LoVo (cell line): ENCODE results near the gene SH3D21.

Experiments used
- DNase-seq: peaks from one replicate; pipeline ENCODE4 v3.0.0-alpha.2; 2016; ENCODE audit warnings: low spot score

SH3D21 gene

DNA sequence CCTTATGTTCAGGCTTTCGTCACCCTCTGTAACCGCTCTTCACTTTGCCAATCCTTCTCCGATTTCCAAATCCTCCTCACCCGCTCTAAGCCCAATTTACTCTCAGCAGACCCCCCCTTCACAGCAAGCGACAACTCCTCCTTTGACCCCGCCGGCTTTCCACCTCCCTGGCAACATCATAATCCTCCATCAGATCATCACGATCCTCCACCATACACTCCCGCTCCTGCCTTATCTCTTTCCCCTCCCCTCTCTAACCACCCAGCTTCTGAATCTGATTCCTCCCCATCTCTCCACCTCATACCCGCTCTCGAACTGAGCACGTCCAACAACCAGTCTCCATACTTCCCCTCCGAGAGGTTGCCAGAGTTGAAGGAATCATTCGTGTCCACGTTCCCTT lies 24.8 kb downstream of the SH3D21 start:
- no peak for DNase-seq

DNA sequence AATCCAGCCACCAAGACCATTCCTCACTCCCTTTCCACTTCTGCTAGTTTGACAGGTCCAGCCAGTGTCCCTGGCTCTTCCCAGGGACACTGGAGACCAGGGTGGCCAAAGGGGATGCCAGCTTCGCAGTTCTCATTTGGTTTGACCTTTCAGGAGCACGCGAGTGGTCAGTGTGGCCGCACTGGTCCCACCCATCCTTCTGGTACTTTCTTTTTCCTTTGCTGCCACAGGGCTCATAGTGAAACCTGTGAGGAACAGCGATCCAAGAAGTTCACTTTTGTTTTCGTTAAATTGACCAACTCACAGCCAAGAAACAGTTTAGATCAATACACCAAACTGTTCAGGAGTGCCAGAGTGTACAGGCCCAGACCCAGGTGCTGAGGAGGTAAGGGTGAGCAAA lies 31.7 kb downstream of the SH3D21 start:
- no peak for DNase-seq

DNA sequence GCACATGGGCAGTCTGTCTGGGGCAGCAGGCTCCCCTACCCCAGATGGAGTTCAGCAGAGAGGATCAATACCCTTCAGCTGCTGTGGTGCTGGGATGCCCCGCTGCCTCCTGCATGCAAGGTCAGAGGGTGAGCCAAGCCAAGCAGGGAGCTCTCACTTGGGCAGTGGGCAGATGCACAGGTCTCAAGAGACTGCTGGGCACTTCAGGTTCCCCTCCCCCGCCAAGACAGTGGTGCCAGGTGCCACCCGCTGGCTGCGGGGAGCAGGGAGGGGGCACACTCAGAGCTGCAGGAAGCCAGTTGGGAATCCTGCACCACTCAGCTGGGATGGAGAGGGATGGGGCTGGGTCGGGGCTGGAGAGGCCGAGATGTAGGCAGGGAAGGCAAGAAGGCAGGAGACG lies 33.0 kb downstream of the SH3D21 start:
- DNase-seq, result no peak

DNA sequence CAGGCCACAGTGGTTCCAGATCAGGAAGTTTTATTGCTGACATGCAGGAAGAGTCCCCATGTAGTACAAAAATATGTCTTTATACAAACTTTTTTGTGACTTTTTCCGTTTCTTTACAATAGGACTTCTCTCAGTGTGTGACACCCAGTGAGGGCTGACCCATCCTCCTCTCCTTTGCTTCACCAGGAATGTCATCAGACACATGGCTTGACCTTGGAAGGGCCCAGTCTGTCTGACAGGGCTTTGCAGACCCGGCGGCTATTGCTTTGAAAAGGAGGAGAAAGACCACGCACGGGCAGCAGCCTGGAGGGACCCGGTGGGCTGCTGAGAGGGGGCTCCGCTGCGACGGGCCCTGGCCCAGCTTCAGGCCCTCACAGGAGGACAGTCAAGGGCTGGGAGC lies 33.4 kb downstream of the SH3D21 start:
- no peak for DNase-seq

DNA sequence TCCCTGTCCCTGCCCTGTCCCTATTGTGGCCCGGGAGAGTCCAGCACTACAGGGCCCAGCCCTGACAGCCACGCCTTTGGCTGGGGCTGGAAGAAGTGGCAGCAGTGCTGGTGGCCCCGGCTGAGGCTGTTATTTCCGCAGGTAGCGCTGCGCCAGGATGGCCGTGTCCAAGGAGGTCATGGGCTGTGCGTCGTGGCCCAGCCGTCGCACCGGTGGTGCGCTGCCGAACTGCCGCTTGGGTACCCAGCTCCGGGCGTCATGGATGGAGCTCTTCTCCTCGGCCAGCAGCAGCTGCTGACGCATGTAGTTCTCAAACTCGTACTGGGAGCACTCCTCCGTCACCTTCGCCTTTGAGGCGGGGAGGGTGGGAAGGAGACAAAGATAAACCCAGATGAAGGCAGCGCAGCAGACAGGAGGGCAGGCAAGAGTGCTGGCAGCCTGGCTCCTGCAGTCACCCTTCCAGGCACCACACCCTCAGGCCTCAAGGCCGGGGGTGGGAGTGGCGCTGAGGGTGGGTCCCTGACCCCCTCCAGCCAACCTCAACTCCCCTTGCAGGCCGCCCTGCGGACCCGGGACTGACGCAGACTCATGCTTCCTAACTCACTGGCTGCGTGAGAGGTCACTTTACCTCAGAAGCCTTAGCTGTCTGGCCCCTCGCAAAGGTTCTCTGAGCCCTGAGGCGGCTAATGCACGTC lies 35.6 kb downstream of the SH3D21 start:
- no peak for DNase-seq

DNA sequence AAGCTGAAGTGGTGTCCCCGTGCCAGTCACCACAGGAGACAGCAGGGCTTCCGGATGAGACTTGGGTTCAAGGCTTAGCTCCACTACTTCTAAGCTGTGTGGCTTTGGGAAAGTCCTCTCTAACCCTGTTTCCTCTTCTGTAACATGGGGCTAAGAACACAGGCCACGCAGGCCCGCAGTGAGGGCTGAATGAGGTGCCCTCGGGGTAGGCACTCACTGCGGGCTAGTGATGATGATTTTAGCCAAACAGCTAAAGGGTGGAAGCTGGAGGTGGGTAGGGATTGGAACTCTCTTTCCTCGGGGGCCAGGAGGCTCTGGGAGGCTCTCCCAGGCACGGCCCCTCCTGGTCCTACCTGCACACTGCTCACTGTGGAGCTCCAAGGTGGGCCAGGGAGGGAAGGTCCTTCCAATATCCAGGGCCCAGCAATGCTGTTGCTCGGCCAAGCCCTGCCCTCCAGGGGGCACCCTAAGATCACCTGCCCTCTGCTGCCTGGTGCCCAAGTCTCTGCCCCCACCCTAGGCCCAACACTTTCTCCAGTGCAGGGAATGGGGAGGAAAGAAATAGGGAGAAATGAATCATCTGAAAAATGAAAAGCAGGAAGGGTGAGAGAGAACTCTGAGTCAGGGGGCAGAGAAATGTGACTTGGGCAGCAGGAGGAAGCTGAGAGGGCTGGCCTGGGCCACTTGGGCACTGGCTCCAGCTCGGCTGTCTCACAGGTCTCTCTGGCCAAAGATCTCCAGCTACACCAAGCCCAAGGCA lies 36.4 kb downstream of the SH3D21 start:
- no peak for DNase-seq

DNA sequence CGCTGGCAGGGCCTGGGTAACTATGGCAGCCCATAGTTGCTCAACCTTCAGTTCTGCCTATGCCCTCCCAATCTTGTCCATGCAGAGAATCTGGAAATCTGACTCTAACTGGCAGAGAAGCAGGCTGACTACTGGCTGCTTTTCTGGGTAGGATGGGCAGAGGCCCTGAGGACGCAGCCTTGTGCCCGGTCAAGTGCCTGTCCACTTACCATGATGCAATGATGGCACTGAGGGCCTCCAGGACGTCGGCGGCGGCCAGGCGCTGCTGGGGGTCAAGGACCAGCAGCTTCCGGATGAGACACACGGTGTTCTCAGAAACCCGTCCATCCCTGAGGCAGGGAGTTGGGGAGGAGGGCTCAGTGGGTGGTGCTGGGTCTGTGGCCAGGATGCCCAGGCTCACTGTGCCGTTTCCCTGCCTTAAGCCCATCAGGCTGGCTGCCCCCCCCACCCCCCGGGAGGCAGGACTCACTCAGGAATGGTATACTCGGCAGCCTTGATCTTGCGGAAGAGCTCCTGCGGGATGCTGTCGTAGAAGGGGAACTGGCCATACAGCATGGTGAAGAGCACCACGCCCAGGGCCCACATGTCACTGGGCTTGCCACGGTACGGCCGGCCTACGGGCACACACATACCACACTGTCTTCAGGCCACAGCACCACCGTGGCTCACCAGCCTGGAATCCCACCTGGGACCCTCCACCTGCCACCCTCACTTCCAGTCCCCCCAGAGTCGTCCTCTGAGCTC lies 37.7 kb downstream of the SH3D21 start:
- no peak for DNase-seq

DNA sequence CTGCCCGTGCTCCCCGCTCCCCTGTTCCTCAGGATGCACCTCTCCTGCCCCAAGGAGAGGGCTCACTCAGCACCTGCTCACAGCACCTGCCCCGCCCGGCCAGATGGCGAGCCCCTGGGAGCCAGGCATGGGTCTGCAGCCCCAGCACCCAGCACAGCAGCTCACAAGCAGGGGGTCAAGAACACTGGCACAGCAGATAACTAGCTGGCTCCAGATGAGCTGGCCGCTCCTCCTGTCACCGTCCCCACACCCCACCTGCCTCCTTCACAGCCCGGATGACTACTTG lies 38.2 kb downstream of the SH3D21 start:
- no peak for DNase-seq

DNA sequence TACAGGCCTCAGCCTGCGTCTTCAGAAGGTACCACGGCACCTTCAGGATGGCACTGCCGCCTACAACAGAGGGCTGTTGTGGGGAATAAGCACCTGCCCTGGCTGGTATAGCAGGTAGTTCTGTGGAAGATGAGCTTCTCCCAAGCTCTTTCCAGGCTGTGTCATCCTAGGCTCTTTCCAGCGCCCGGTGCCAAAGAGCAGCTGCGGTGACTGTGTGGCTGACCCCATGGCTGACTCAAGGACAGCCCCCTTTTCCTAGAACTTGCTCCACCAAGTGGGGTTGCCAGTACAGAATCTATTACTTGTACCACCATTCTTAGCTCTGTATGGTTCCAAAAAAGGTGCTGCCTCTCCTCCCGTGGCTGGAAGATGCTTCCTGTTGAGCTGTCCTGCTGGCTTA lies 39.2 kb downstream of the SH3D21 start:
- no peak for DNase-seq

DNA sequence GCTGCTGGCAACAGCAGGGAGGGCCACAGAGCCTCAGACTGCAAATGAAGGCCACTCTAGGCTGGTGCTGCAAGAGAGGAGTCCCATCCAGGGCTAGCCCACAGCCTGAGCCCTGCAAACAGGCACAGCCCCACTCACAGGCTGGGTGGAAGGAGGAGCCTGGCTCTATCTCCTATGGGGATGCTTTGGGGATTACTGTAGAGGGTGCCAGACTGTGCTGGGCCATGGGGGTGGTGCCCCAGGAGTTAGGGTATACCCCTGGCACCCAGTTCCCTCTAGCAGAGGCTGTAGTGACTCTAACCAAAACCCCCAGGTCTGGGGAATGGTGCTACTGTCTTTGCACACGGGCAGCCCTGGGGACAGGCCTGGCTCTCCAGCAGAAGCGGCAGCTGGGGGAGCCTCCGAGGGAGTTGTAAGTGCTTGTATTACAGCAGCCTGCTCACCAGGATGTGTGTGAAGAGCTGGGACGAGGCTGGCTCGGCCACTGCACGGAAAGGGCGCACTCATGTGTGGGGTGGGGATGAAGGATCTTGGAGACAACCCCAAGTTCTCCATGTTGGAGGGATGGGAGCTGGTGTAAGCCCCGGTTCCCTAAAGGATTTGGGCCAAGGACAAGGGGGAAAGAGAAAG lies 40.7 kb downstream of the SH3D21 start:
- DNase-seq, result no peak

DNA sequence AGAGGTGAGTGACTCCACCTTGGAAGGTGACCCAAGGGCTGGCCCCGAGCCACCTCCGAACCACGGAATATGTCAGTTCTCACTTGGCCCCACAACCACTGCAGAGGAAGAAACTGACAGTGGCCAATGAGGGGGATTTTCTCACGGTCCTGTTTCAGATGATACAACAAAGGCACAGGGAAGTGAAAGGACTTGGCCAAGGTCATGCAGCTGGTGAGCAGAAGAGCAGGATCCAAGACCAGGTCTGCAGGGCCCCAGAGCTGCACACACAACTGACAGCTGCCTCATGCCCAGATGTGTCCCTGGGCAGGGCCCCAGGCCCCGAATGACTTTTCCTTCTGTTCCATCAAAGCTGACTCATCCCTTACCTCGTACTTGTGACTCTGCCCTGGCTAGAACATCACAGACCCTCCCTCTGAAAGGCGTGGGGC lies 43.1 kb downstream of the SH3D21 start:
- DNase-seq, result no peak

DNA sequence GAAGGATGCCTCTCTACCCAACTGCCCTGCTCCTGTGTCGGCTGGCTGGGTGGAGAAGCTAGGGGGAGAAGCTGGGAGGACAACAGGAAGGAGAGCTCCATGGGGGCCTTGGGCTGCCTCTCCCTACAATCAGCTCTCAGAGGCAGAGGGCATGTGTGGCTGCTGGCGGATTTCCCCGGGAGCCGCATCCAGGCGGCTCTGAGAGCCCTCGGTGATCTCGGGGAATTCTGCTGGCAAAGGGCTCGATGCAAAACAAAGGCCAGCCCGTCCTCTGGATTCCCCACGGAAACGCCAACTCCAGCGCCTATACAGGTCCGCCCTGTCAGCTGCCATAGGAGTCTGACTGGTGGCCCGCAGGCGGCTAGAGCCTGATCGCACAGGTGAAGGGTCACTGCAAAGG lies 43.7 kb downstream of the SH3D21 start:
- no peak for DNase-seq

DNA sequence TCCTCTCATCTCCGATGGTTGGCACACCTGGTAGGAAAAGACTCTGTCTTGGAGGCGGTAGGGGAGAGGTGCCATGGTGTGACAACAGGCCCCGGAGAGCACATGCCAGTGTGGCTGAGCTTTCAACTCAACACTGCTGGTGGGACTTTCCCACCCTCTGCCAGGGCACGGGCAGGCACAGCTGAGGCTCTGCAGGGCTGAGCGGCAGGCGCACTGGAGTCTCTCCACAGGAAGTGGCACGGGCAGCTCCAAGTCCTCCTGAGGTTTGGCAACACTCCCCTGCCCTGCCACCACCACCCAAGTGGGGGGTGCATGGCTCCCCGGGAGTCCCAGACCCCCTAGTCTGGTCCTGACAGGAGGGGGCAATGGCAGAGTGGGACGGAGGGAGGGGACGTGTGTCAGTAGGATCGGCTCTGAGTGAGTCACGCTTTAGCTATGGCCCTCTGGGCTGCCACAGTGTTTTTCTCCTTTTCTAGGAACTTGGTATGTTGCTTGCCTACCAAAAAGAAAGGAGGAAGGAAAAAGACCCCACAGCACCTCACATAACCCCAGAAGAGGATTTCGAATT lies 44.6 kb downstream of the SH3D21 start:
- DNase-seq, result no peak

DNA sequence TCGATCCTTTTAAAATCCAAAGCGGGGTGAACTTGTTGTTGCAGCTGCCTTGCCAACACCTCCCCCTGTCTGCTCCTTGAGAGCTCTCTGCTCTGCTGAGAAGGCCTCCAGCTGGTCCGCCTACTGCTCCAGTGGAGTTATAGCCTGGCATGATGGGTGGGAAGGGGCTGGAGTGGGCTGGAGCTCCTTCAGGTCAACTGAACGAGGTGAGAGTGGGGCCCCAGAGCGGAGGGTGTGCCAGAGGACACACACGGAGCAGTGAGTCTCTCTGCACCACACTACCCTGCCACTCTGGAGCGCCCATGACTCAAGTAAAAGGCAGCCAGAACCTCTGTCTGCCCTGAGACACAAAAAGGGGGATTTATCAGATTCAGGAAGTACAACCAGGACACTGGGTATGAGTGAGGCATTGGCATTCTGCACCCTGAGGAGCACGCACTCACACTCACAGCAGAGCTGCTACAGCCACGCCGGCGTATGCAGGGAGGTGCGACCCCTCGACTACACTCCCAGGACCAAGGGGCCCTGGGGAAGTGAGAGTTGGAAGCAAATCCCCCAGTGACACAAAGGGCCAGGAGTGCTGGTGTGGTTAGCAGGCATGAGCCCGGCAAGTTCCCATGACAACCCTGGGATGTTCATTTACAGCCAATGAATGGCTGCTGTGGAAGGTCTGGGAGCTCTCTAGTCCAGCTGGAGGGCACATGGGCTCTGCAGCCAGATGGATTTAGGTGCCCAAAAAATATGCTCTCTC lies 45.2 kb downstream of the SH3D21 start:
- DNase-seq, result no peak

DNA sequence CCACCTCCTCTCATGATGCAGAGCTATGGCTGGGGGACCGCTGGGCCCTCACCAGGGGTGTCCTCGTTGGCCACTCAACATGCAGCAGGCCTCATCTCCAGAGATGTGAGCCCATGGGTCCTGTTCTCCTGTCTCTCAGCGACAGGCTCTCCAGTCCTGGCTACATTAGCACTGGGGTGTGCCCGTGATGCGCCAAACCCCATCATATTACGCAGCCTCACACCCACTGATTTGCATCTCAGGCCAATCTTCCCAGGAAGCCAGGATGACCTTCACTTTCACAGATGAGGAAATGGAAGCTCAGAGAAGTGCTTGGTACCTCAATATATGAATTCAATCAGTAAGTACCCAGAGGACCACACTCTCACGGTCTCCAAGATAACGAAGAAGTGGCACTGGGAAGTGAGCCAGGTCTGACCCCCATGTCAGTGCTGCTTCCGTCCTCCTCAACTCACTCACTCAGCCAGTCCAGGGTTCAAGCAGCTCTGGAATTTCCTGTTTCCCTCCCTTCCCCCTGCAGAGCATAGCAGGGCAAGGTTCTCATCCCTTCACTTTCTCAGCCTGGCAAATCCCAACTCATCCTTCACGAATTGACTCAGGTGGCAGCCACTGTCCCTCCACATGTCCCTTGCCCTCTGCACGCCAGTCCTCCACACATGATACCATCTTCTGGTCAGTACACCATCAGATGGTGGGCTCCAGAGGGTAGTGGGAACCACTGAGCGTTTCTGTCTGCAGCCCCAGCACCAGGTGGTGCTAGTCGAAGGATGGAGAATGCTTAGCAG lies 46.1 kb downstream of the SH3D21 start:
- DNase-seq, result no peak

DNA sequence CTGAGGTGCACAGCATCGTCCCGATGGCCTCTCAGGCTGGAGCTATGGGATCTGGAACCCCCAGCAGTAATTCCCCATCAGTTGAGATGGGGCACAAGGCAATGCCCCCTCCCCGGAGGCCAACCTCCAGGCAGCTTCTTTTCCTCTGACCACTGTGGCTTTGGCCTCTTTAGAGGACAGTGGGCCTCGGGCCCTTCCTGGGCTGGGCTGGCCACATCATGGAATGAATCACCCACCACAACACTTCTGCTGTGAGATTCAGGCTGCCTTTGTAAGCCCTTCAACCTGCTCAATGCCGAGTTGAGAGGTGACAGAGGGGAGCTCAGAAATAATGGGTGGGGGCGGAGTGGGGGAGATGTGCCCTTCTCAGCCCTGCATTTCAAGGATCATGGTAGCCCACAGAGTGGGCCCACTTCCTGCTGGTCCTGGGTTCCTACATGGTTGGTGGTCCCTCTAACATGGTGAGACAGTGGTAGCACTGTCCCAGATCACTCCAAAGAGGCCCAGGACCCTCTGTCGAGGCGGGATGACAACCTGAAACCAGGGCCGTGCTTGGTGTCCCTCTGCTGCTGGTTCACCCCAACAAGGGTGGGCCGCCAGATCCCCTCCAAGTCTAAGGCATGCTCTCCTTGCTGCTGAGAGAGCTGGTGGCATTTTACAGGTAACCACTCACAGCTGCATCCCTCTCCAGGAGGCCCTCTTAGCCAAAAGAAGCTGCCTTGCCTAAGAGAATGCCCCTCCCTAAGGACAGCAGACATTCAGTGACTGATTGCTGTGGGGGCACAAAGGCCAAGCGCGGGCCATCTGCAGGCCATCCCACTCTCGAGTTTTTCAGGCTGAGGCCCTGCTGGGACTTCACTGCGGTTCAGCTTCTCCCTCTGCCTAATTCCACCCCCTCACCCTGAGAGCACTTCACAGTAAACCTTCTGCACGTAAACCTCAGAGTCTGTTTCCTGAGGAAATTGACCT lies 47.0 kb downstream of the SH3D21 start:
- no peak for DNase-seq

DNA sequence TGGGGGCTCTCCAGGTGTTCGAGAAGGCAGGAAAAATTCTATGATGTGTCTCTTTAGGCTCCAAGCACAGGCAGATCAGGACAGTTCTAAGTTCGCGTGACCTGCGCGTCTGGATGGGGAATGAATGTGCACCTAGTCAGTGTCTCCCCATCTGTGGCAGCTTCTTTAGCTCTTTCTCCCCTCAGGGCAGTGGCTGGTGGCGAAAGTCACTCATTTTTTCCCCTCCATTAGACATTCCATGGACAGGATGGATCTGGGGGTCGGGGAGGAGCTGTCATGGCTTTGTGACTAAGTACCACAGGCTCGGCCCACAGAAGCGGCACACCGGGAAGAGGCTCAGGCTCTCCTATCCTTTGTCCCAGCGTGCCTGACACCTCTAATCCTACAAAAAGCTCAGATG lies 48.3 kb downstream of the SH3D21 start:
- no peak for DNase-seq

DNA sequence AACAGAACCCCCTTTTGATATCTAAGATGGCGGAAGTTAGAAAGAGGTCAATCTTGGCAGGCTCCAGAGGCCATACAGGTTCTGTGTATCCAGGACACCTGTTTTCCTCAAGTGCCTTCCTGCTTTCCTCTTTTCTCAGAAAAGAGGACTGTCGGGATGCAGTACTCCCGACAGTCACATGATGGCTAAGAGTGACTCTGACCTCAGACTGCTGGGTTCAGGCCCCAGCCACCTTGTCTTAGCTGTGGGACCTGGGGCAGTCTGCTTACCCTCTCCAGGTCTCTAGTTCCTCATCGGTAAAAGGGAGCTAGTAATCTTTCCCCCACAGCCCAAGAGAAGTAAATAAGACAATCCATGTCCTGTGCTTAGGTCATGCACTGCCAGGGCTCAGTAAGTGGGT lies 49.6 kb downstream of the SH3D21 start:
- no peak for DNase-seq

DNA sequence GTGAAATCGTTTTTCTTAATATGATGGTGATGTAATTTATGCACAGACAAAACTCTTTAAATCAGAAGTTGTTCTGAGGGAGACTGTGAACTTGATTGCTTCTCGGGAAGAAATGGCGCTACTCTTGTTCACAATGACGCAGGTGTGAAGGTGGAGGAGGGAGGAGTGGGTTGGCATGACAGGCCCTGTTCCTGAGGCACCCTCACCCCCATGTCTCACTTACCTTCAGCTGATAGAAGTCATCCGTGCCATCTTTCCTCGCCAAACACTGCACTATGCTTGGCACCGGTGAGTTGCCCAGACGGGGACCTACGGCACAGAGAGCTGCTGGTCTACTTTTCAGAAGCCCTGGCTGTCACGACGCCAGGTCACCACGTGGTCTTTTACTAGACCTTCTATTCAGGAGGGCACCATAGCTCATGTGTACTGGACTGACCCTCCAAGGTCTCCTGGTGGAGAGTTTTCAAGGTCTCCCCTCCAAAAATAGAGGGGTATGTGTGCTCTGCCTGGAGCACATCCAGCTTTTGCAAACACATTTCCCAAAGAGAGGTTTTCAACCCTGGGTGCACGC lies 52.4 kb downstream of the SH3D21 start:
- no peak for DNase-seq
